Hepatocyte (in vitro differentiated cells): ENCODE results near the gene CHST14. TPM values are rescaled to one million over a fixed set of nuclear protein-coding genes. Genes with fewer than 3 reads are reported as not detected.

Experiments
- DNase-seq: peaks from one replicate; pipeline ENCODE4 v3.0.0-alpha.2; 2016; ENCODE audit warnings: low spot score
- H2AFZ ChIP-seq: fragments of 200-600 bp; sonication (generic); 2 replicates; pipeline ENCODE4 v1.6.0; 2016; ENCODE audit warnings: antibody characterized with exemption, mild to moderate bottlenecking
- H3K27ac ChIP-seq: fragments of 200-600 bp; sonication (generic); 2 replicates; pipeline ENCODE4 v1.5.1; 2016; ENCODE audit warnings: mild to moderate bottlenecking
- H3K27me3 ChIP-seq: fragments of 200-600 bp; sonication (generic); 2 replicates; pipeline ENCODE4 v1.6.1; 2016
- H3K36me3 ChIP-seq: fragments of 200-600 bp; sonication (generic); replicated peaks from 2 replicates; pipeline ENCODE4 v1.5.1; 2016; ENCODE audit warnings: low read depth; ENCODE audit not compliant: insufficient read depth
- H3K4me1 ChIP-seq: fragments of 200-600 bp; sonication (generic); 2 replicates; pipeline ENCODE4 v1.5.1; 2016; ENCODE audit warnings: mild to moderate bottlenecking, moderate library complexity; ENCODE audit not compliant: insufficient read depth
- H3K4me2 ChIP-seq: fragments of 200-600 bp; sonication (generic); 2 replicates; pipeline ENCODE4 v1.6.0; 2016
- H3K4me3 ChIP-seq: fragments of 200-600 bp; sonication (generic); 2 replicates; pipeline ENCODE4 v1.5.1; 2016; ENCODE audit warnings: mild to moderate bottlenecking
- H3K79me2 ChIP-seq: fragments of 200-600 bp; sonication (generic); 2 replicates; pipeline ENCODE4 v1.6.0; 2017; ENCODE audit warnings: mild to moderate bottlenecking
- H3K9me2 ChIP-seq: fragments of 200-600 bp; sonication (generic); replicated peaks from 2 replicates; pipeline ENCODE4 v1.6.0; 2017; ENCODE audit warnings: mild to moderate bottlenecking; ENCODE audit not compliant: insufficient read depth
- H3K9me3 ChIP-seq: fragments of 200-600 bp; sonication (generic); 2 replicates; pipeline ENCODE4 v1.5.1; 2016; ENCODE audit warnings: low read depth, mild to moderate bottlenecking
- H4K20me1 ChIP-seq: fragments of 200-600 bp; sonication (generic); 2 replicates; pipeline ENCODE4 v1.6.0; 2016; ENCODE audit warnings: mild to moderate bottlenecking; ENCODE audit not compliant: insufficient read depth, poor library complexity, severe bottlenecking
- CTCF ChIP-seq: fragments of 200-600 bp; sonication (generic); IDR thresholded peaks from 2 replicates; pipeline ENCODE4 v1.5.1; 2016; ENCODE audit warnings: antibody characterized with exemption, mild to moderate bottlenecking; ENCODE audit not compliant: poor library complexity
- EZH2 ChIP-seq: fragments of 200-600 bp; sonication (generic); IDR thresholded peaks from 2 replicates; pipeline ENCODE4 v1.6.1; 2016; ENCODE audit warnings: antibody characterized with exemption, mild to moderate bottlenecking, borderline replicate concordance
- EZH2phosphoT487 ChIP-seq: fragments of 200-600 bp; sonication (generic); IDR thresholded peaks from one replicate; pipeline ENCODE4 v1.6.1; 2018; ENCODE audit warnings: antibody characterized with exemption, mild to moderate bottlenecking, low read depth, moderate library complexity; ENCODE audit not compliant: unreplicated experiment, severe bottlenecking
- WGBS: methylation state at CpG from one replicate; pipeline ENCODE4 v1.1.6; 2016; ENCODE audit warnings: low lambda C conversion rate; ENCODE audit errors: missing lambda C conversion rate; 5-methylcytosine and 5-hydroxymethylcytosine counted together
- polyA plus RNA-seq: library from polyadenylated mRNA; unstranded; fragments of >200 nt; fragmentation: Nextera tagmentation; extraction: Ambion mirVana; gene quantifications from 2 replicates; pipeline ENCODE4 v1.2.1, GENCODE V29; 2016
- total RNA-seq: library from RNA; depleted of rRNA; stranded (reverse); fragments of >200 nt; gene quantifications from 2 replicates; pipeline ENCODE4 v1.2.3, GENCODE V29; 2014

The CHST14 gene
- total and polyA plus RNA-seq, 2 experiments from 2014 or later: 15.7 to 16.6 TPM

DNA sequence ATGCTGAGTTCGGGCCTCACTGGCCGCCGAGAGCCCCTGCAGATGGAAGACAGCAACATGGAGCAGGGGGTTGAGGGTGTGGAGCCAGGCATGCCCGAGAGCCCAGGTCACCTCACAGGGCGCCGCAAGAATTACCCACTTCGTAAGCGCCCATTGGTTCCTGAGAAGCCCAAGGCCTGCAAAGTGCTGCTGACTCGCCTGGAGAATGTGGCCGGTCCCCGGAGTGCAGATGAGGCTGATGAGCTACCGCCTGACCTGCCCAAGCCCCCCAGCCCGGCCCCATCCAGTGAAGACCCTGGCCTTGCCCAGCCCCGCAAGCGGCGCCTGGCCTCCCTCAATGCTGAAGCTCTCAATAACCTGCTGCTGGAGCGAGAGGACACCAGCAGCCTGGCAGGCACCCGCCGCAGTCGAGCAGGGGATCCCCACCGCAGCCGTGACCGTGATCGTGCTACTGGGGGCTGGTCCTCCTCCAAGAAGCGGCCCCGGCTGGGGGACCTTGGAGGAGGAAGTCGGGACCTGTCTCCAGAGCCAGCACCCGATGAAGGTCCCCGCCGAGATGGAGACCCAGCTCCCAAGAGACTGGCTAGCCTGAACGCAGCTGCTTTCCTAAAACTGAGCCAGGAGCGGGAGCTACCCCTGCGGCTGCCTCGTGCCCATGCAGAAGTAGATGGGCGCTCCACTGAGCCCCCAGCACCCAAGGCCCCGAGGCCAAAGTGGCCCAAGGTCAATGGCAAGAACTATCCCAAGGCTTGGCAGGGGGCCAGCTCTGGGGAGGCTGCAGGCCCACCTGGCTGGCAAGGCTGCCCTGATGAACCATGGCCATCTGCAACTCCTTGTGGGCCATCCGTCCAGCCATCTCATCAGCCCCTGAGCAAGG lies 12.1 kb upstream of the CHST14 start:
- Histone ChIP-seq H3K79me2 (peaks cover 64% of the 10 kb centered on the region), H3K27ac (no peak overlapping the region), H3K4me1 (peaks cover 28% of the 10 kb centered on the region), H3K36me3 (no peaks in the 10 kb centered on the region), H3K27me3 (no peaks in the 10 kb centered on the region), H3K4me2 (no peak overlapping the region), H4K20me1 (peaks cover 54% of the 10 kb centered on the region), H3K9me3 (no peaks in the 10 kb centered on the region), H2AFZ (no peak overlapping the region), H3K4me3 (no peak overlapping the region), H3K9me2 (no peaks in the 10 kb centered on the region)
- WGBS: 99% methylated on average over 33 of the region's 37 CpGs
- TF ChIP-seq EZH2phosphoT487: no peak
- no peak for TF ChIP-seq EZH2
- no peak for TF ChIP-seq CTCF
- DNase-seq: no peak

DNA sequence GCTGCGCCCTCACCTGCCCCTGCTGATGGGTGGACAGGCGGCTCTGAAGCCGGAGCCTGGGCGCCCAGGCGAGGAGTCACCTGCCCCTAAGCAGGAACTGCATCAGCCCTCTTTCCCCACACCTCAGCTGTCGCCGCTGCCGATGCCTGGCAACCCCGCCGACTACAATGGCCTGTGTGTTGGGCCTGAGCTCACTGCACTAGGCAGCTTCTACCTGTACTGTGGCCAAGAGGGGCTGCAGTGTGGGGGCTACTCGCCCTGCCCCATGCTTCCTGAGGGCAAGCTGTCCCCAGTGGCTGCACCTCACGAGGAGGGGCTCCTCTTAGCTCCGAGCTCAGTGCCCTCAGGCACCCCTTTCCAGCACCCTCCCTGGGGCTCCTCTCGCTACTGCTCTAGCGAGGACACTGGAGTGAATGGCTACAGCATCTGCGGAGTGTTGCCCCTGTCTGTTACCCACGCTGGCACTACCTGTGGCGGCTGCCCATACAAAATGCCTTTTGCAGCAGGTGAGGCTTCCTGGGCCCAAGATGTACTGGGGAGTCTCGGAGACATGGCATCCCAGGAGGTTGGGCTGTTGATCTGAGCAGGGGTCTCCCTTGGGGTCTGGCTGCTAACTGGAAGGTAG lies 11.3 kb upstream of the CHST14 start:
- Histone ChIP-seq H3K4me2 (no peak overlapping the region), H3K27me3 (no peaks in the 10 kb centered on the region), H3K79me2 (peaks cover 57% of the 10 kb centered on the region), H3K27ac (no peak overlapping the region), H3K4me3 (no peak overlapping the region), H3K36me3 (no peaks in the 10 kb centered on the region), H3K9me2 (no peaks in the 10 kb centered on the region), H3K9me3 (no peaks in the 10 kb centered on the region), H2AFZ (no peak overlapping the region), H3K4me1 (peaks cover 24% of the 10 kb centered on the region), H4K20me1 (peaks cover 46% of the 10 kb centered on the region)
- TF ChIP-seq EZH2 (no peak), EZH2phosphoT487 (no peak), CTCF (no peak)
- WGBS: 96% methylated on average over 19 of the region's 19 CpGs
- no peak for DNase-seq

- Histone ChIP-seq H3K9me3 (no peaks in the 10 kb centered on the region), H2AFZ (no peak overlapping the region), H3K4me3 (no peak overlapping the region), H3K4me2 (no peak overlapping the region), H3K27me3 (no peaks in the 10 kb centered on the region), H3K27ac (no peak overlapping the region), H3K79me2 (peaks cover 48% of the 10 kb centered on the region), H3K9me2 (no peaks in the 10 kb centered on the region), H4K20me1 (peaks cover 37% of the 10 kb centered on the region), H3K36me3 (no peaks in the 10 kb centered on the region), H3K4me1 (peaks cover 15% of the 10 kb centered on the region)
- WGBS: 60% methylated on average over 2 of the region's 2 CpGs
- TF ChIP-seq EZH2 (no peak), CTCF (no peak), EZH2phosphoT487 (no peak)
- no peak for DNase-seq
Measured at GRCh38 chr15:40460404-40460803, 10.4 kb upstream of the CHST14 start.
